GM18505 (cell line): ENCODE data around the gene PMEPA1.

Source experiments
- ATAC-seq: cut with Tn5 transposase; IDR thresholded peaks from one replicate; pipeline ENCODE4 v1.9.1; 2021; ENCODE audit not compliant: unreplicated experiment
- POLR2A ChIP-seq: IDR thresholded peaks from 4 replicates; pipeline ENCODE4 v1.6.1; 2011; ENCODE audit warnings: borderline replicate concordance; ENCODE audit not compliant: insufficient read depth, insufficient read length; ENCODE audit errors: extremely low read depth

Gene PMEPA1

GRCh38 chr20:57724610-57725405, 15.0 kb upstream of the PMEPA1 start:
- TF ChIP-seq POLR2A: no peak
- no peak for ATAC-seq

- no peak for ATAC-seq
- no peak for TF ChIP-seq POLR2A
Observed at GRCh38 chr20:57723816-57724215, 14.0 kb upstream of the PMEPA1 start.

- no peak for TF ChIP-seq POLR2A
- no peak for ATAC-seq
Observed at GRCh38 chr20:57719951-57720350, 10.1 kb upstream of the PMEPA1 start.

GRCh38 chr20:57718490-57719009, 8.7 kb upstream of the PMEPA1 start:
- TF ChIP-seq POLR2A: no peak

GRCh38 chr20:57717797-57718196, 8.0 kb upstream of the PMEPA1 start:
- no peak for ATAC-seq
- no peak for TF ChIP-seq POLR2A

More at GRCh38 chr20:57718490-57719009, 8.7 kb upstream of the PMEPA1 start:
- peak; percentile 88 for ATAC-seq

GRCh38 chr20:57716901-57717300, 7.1 kb upstream of the PMEPA1 start:
- TF ChIP-seq POLR2A: no peak
- ATAC-seq: no peak

GRCh38 chr20:57716202-57716601, 6.4 kb upstream of the PMEPA1 start:
- TF ChIP-seq POLR2A: no peak
- no peak for ATAC-seq

- no peak for TF ChIP-seq POLR2A
- no peak for ATAC-seq
Observed at GRCh38 chr20:57715268-57715904, 5.6 kb upstream of the PMEPA1 start.

GRCh38 chr20:57714409-57715267, 4.8 kb upstream of the PMEPA1 start:
- no peak for TF ChIP-seq POLR2A
- no peak for ATAC-seq

- ATAC-seq: no peak
- TF ChIP-seq POLR2A: no peak
Observed at GRCh38 chr20:57713951-57714350, 4.1 kb upstream of the PMEPA1 start.

GRCh38 chr20:57713505-57713903, 3.7 kb upstream of the PMEPA1 start:
- no peak for ATAC-seq
- no peak for TF ChIP-seq POLR2A

GRCh38 chr20:57712851-57713504, 3.2 kb upstream of the PMEPA1 start:
- TF ChIP-seq POLR2A: no peak
- no peak for ATAC-seq

- no peak for ATAC-seq
- no peak for TF ChIP-seq POLR2A
Observed at GRCh38 chr20:57712341-57712740, 2.5 kb upstream of the PMEPA1 start.
